Measurements from ENCODE around the gene ELL2.

ELL2 gene

DNA sequence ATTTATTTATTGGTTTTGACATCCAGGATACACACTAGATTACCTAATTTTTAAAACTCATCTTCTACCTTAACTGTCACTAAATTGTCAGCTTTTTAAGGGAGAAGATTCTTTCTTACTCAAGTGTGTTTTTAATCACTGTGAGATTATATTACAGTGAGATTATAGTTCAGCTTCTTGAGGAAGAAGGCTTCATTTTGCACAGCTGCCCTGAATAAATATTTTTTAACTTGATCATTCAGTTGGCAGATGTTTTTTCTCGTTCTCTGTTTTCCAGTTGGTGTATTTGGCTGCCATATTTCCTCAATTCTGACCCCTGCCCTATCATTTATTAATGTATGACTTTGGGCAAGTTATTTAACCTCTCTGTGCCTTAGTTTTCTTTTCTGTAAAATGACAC, 15.0 kb upstream of the ELL2 start:
- no peak for DNase-seq

DNA sequence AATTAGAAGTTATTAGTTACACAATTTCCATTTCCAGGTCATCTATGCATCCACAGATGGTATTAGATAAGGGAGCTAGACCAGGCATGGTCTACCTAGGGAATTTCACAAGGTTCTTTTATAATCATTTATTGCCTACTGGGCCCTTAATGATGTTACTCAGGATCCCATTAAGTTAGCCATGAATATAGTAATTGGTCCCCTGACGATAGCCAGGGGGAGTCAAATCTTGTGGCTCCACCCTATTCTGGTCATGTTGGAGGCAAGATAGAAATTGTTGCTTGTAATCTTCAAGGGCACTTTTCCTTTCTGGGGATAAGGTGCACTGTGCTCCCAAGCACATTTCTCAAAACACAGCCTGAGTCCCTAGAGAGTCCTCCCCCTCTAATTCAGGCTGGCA, 14.1 kb upstream of the ELL2 start:
- DNase-seq: no peak

DNA sequence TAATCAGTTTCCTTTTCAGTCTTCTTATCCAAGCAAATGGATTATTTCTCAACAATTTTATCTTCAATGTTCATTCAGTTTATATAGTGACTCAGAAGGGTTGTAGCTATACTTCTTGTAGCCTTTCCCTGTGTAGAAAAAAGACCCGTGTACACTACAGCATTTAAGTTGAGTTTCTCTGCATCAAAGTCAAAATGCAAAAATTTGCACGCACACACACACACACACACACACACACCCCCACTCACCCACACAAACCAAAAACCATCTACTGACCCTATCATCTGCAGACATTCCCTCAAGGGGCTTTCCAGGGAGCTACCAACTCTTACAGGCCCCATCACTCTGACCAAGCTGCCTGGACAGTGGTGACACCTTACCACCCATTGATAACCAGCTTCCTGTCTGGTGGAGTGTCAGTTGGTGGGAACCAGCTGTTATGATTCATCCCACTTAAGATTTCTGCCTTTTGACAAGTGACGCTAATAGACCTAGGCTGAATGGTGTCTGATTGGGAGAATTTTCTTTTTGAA, 12.2 kb upstream of the ELL2 start:
- DNase-seq: no peak

DNA sequence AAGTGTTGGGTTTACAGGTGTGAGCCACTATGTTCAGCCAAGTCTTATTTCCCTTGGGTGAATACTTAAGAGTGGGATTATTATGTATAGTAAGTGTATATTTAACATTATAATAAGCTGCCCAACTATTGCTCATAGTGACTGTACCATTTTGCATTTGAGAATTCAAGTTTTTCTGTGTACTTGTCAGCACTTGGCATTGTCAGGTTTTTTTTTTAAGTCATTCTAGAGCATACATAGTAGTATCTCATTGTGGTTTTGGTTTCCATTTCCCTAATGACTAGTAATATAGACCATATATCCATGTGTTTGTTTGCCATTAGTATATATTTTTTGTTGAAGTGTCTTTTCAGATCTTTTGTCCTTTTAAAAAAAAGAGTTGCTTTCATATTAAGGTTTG, 10.5 kb upstream of the ELL2 start:
- no peak for DNase-seq

DNA sequence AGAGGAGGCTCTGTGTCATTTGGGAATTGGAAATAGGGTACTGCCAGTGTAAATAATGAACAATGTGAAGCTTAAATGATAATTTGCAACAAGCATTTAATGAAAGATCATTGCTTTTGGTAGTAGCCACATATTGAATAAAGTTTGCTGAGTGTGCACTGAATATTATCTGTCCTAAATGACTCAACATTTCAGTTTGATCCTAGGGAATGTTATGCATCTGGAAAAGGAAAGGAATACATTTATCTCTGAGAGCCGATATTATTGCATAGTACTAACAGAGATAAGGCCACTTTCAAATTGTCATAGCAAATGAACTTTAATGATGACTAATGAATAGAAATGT, 8.7 kb upstream of the ELL2 start:
- no peak for DNase-seq

DNA sequence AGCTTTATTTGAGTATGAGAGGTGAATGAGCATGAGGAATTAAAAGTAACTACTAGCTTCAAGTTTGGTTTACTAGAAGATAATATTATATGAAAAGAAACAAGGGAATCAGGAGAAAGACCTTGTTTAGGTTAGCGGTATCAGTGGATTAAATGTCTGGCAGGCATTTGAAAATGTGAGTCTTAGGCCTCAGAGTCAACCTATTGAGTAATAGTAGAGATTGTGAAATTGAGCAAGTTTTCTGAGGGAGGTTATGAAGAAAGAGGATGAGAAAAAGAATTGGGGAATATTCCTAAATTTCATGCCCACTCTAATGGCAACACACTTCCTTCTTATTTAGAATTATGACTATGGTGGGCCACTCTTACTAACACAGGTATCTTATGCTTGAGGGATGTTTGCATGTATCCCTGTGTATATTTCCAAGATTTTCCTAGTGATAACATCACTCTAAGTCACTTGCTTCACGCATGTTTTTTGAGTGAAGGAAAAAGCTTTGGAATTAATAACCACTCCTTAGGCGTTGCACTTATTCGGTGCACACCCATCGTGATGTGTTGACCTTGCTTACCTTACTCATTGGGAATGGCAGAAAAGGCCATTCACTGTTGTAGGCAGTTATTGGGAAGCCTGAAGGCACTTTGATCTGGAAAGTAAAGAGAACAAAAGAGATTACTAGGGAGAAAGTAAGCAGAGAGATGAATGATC, 8.2 kb upstream of the ELL2 start:
- no peak for DNase-seq

DNA sequence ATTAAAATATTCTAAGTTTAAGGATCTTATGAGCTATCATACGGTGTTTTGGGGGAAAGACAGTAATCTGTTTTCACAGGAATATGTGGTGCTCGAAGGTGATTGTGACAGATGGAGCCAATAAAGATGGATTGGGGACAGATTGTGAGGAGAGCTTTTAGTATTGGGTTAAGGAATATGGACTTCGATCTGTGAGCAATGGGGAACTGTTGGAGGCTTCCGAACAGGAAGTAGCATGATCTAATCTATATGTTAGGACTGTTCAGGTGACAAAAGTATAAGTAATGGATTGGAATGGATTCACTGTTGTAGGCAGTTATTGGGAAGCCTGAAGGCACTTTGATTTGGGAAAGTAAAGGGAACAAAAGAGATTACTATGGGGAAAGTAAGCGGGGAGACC, 7.4 kb upstream of the ELL2 start:
- DNase-seq: no peak

GRCh38 chr5:95967236-95967635, 5.6 kb upstream of the ELL2 start:
- DNase-seq: no peak

- no peak for DNase-seq
These were observed 4.4 kb upstream of the ELL2 start for GRCh38 chr5:95966005-95966404.

DNA sequence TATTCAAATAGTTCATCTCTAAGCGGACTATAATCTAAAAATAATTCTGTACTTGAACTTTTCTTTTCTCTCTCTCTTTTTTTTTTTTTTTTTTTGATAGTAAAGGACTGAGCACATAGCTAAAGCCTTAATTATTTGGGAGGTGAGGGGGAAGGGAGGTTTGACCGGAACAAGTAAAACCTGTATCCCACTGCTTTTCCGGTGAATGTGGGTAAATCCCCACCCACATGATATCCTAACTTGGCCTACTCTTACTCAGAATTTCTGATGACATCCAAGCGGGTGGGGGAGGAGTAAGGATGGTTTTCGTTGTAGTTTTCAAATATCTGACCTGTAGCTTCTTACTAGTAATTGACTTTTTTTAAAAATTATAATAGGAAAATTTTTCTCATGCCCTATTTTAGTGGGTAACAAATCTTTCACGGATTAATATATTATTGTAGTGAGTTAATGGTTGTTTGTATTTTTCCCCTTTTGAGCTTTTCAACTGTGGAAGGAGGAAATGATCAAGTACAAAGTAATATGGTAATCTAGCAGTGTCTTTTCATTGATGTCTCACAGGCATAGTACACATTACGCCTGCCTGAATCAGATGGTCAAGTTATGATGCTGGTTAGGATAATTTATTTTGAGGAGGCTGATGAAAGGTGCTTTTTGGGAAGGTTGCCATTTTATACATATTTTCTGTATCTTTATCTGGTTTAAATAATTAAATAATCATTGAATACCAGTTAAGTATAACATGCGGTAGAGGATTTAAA, 2.2 kb upstream of the ELL2 start:
- DNase-seq: no peak

DNA sequence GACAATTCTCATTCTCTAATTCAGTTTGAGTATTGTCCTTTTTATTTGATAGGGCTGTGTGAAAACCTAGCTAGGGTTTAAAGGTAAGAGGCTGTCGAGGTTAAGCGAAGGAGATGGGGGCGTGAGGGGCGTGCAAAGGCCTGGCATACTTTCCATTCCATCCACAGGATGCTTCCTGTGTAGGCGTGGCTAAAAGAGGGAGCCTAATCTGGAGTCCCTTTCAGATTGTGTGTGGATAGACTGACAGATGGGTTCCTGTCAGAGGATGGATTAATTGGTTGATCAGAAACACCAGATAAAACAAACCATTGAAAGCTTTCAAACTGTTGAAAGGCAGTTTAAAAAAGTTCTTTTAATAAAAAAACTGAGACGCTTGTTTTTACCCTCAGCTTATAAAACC, 1.1 kb upstream of the ELL2 start:
- DNase-seq: no peak

- DNase-seq: no peak
These were observed 773 bp upstream of the ELL2 start for GRCh38 chr5:95962475-95962773.

- DNase-seq: peak; percentile 4
These were observed 709 bp downstream of the ELL2 start for GRCh38 chr5:95960667-95961616.

DNA sequence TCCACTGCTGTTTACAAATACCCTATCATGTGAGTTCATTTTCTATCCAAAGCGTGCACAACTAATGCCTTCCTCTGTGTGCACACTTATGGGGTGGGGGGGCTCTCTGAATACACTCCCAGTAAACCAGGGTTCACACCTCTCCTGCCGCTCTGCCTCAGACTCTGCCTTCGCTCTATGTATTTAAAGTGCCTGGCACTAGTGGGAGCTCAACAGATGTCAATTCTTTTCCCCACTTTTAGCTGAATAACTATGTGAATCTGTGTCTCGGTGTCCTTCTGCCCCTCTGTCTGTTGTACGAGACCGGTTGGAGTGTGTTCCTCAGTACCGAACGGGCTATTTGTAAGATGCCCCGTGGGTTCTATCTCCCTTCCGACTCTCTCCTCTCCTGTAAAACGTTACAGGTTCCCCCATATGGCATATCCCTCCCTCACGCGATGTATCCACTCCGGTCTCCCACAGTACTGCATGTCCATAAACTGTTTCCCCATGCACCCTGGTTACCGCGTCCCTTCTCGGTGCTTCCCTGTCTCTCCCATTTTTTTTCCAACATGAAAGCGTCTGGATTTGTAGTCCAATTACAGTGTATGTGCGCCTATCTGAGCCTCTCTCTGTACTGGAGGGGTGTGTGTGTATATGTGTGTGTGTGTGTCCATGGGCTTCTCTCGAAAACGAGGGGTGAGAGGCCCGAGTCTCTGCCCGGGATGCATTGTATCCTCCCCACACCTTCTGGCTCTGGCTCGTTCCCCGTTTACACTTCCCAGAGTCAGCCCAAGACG, 1.6 kb downstream of the ELL2 start:
- no peak for DNase-seq

GRCh38 chr5:95959051-95959887, 2.4 kb downstream of the ELL2 start:
- no peak for DNase-seq

GRCh38 chr5:95958310-95959014, 3.2 kb downstream of the ELL2 start:
- DNase-seq: no peak

GRCh38 chr5:95957561-95958203, 4.0 kb downstream of the ELL2 start:
- no peak for DNase-seq

GRCh38 chr5:95956900-95957293, 4.8 kb downstream of the ELL2 start:
- no peak for DNase-seq

GRCh38 chr5:95956021-95956899, 5.4 kb downstream of the ELL2 start:
- no peak for DNase-seq

- no peak for DNase-seq
These were observed 6.9 kb downstream of the ELL2 start for GRCh38 chr5:95954716-95955115.

Measured in NCI-H2107 (cell line).